PFSK-1 (cell line): Measurements from ENCODE around the gene WDFY2.

Experiments used
- REST ChIP-seq, 2 experiments: IDR thresholded peaks; 2 replicates each; pipeline versions ENCODE4 v1.6.1 to v1.8.0; 2011 to 2012; ENCODE audit warnings: low read depth in 2 of 2, low read length in 2 of 2, control low read depth in 1 of 2, inconsistent platforms in 1 of 2, mild to moderate bottlenecking in 1 of 2, moderate library complexity in 1 of 2; ENCODE audit not compliant: insufficient read depth in 1 of 2
- SIN3A ChIP-seq: IDR thresholded peaks from 2 replicates; pipeline ENCODE4 v1.6.1; 2012; ENCODE audit warnings: mild to moderate bottlenecking, low read length, moderate library complexity, borderline replicate concordance; ENCODE audit not compliant: insufficient read depth
- TAF1 ChIP-seq: IDR thresholded peaks from 2 replicates; pipeline ENCODE4 v1.6.1; 2012; ENCODE audit warnings: low read length, control low read depth, borderline replicate concordance; ENCODE audit not compliant: insufficient read depth

- TF ChIP-seq REST (IDR thresholded peaks at IDR 0.05; ENCODE audit: insufficient read depth in 1 of 2, low read depth in 2 of 2, low read length in 2 of 2) = no peak
- TF ChIP-seq TAF1 = no peak
- TF ChIP-seq SIN3A = no peak
Observed at GRCh38 chr13:51539887-51540286, 44.4 kb upstream of the WDFY2 start.
